Measurements from ENCODE around the gene RAPSN.

RAPSN gene

DNA sequence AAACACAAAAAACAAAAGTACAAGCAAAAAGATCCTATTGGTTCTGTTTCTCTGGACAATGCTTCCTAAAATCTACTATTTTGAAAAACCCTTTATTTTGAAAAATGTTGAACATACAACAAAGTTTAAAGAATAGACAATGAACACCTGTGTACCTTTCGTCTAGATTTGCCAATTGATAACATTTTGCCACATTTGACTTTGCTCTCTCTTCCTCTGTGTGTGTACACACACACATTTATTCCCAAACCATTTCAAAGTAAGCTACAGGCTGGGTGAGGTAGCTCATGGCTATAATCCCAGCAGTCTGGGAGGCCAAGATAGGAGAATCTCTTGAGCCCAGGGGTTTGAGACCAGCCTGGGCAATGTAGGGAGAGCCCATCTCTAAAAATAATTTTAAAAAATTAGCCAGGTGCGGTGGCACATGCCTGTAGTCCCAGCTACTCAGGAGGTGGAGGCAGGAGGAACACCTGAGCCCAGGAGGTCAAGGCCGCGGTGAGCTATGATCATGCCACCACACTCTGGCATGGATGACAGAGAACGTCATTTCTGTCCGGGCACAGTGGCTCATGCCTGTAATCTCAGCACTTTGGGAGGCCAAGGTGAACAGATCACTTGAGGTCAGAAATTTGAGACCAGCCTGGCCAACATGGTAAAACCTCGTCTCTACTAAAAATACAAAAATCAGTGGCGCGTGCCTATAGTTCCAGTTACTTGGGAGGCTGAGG is 17.4 kb downstream of the RAPSN start:
- no peak for DNase-seq

DNA sequence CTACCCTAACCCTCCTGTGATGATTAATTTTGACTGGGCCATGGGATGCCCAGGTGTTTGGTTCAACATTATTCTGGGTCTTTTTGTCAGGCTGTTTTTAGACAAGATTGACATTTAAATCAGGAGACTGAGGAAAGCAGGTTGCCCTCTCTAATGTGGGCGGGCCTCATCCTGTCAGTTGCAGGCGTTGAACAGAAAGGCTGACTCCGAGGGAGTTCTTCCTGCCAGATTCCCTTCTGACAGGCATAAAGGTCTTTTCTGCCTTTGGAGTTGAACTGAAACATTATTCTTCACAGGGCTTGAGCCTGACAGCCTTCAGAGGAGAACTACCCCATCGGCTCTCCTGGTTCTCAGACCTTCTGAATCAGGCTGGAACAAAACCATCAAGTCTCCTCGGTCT is 18.4 kb downstream of the RAPSN start:
- no peak for DNase-seq

DNA sequence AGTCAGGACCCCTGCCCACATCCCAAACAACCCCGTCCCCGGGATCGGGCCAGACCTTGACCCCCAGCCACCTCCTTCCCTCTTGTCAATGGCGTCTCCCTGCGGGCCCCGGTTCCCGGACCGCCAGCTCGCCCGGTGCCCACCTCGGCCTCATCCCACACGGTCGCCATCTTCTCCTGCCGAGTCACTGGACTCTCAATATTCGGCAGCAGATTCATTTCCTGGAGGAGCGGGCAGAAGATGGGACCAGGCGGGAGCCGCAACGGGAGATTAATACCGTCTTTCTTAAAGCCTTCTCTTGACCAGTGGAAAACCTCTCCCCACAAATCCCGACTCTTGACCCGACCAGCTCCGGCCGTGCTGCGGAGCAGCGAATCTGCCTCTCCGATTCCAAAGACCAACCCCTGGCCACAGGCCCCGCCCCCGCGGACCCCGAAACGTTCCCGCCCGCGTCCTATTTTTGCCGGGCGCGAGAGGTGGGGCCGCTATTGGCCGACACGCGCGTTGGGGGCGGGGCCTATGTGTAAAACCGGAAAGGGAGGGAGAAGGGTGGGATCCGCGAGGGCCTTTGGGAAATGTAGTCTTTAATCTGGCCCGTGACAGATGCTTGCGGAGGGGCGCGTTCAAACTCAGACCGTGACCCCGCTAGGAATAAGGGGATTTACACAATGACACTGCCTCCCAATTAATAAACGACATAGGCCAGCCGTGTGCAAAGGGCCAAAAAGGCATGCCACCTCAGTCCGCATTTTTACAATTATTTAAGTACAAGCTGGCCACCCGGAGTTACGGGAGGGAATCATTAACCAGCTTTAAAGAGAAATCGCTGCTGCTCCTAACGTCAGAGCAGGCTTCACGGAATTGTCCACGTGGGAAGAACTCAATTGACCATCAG is 22.6 kb downstream of the RAPSN start, which contains the start of gene PSMC3:
PSMC3 (minus strand) TSS at position 378 of the 895 bp plus-strand sequence; CDS start at position 218, 160 bp downstream.
- peak; percentile 31 for DNase-seq

DNA sequence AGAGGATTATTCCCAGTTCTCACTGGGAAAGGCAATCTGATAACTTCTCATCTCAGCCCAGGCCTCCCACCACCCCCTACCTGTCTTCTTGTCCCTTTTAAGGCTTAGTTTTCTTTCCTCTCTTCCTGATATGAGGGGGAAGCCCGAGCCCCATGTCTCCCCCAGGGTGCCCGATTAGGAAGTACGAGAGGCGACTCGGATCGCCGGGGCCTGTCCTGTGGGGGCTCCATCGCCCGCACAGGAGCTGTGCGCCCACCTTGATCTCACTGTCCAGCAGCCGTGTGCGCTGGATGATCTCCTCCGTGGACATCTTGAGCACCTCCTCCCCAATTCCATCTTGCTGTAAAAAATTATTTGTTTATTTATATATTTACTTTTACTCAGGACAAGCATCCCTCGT is 23.3 kb downstream of the RAPSN start:
- no peak for DNase-seq

DNA sequence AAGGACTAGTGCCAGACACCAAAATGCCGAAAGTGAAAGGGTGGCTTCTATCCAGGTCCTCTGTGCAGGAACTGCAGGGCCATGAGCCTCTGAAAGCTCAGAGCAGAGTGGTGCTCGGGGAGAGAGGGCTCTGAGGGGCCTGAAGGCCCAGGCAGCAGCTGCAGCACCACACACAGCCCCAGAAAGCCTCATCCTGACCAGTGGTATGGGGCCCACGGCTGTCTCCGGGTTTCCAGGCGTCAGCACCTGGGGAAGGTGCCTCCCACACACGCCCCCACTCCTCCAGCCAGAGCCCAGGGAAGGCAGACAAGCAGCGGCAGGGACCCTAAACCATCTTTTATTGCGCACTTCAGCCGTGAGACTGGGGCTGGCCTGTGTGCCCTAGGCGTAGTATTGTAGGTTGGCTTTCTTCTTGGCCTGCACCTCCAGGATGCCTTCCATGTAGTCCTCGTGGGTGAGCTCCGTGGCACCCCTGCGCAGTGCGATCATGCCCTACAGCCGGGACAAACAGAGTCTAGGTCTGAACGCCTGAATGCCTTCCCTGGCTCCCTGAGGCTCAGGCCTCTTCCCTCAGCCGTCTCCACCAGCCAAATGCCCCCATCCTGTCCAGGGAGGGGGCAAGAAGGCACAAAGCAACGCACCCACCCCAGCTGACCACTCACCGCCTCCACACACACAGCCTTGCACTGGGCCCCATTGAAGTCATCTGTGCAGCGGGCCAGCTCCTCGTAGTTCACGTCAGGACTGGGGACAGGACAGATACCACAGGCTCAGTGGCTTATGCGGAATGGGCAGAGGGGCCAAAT is 30.3 kb downstream of the RAPSN start:
- DNase-seq = no peak

DNA sequence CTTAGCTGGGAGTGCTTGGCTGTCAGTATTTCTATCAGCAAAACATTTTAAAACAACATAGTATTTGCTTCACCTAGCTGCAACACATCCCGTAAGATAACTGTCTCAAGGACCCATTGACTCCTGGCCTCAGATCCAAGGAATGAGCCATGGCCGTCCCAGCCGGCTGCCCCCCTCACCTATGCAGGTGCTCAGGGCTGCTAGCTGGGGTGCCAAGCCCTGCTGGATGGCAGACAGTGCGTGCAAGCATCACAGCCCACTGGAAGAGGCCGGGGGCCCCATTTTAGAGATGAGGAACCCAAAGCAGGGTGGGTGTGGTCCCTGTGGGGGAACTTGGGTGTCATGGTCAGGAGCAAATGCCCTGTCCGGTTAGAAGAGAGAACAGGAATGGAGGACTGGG is 31.2 kb downstream of the RAPSN start:
- DNase-seq = no peak

DNA sequence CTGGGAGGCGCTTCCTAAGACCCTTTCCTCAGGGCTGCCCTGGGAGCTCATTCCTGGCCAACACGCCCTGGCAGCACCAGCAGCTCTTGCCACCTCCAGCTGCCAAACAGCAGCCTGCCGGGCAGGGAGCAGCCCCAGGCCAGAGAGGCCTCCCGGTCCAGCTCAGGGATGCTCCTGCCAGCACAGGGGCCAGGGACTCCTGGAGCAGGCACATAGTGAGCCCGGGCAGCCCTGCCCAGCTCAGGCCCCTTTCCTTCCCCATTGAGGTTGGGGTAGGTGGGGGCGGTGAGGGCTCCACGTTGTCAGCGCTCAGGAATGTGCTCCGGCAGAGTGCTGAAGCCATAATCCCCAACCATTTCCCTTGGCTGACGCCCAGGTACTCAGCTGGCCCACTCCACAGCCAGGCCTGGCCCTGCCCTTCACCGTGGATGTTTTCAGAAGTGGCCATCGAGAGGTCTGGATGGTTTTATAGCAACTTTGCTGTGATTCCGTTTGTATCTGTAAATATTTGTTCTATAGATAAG is 32.9 kb downstream of the RAPSN start:
- DNase-seq = no peak

DNA sequence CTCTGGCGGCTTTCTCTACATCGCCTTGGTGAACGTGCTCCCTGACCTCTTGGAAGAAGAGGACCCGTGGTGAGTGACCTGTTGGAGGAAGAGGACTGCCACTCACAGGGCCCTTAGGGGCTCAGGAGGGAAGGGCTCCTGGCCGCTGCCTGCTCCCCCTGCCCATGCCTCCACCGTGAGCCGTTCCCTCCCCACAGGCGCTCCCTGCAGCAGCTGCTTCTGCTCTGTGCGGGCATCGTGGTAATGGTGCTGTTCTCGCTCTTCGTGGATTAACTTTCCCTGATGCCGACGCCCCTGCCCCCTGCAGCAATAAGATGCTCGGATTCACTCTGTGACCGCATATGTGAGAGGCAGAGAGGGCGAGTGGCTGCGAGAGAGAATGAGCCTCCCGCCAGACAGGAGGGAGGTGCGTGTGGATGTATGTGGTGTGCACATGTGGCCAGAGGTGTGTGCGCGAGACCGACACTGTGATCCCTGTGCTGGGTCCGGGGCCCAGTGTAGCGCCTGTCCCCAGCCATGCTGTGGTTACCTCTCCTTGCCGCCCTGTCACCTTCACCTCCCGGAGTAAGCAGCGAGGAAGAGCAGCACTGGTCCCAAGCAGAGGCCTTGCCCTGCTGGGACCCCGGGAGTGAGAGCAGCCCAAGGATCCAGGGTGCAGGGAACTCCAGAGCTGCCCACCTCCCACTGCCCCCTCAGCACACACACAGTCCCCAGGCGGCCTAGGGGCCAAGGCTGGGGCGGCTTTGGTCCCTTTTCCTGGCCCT is 33.7 kb downstream of the RAPSN start:
- DNase-seq = no peak

DNA sequence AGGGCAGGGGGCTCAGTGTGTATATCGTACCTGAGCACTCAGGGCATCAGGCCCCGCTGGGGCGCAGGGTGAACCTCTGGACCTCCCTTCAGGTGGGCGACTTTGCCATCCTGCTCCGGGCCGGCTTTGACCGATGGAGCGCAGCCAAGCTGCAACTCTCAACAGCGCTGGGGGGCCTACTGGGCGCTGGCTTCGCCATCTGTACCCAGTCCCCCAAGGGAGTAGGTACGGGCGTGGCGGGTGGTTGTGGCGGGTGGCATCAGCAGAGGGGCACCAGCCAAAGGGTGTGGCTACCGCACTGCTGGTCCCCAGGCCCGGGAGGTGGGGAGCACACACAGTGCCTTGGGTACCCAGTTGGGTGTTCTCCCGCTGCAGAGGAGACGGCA is 34.3 kb downstream of the RAPSN start:
- DNase-seq = no peak

DNA sequence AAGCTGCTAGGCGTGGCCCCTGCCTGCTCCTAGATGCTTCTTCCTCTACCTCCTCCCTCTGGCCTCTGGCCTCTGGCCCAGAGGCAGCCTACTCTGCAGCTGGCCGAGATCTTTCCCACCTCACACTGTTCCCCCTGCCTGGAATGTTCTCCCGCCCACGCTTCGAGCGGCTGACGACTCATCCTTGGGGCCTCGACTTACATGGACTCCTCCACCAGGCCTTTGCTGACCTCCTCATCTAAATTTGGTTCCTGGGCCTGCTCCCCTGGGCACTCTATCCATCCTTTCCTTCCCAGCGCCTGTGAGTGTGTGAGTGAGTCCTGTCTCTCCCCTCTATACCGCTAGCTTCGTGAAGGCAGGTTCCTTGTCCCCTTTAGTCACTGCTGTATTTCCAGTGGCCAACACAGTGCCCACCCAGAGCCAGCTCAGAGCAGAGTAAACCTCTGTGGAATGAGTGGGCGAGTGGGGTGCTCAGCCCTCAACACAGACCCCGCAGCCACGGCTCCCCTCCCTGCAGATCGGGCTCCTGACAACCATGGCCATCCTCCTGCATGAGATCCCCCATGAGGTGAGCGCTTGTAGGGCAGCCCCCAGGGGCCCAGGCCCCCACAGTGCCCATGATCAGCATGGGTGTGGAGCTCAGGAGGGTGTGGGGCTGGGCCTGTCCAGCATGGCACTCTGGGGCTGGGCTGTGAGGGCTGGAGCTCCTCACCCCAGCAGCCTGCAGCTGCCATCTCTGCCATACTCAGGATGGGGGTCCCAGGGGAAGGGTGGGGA is 34.8 kb downstream of the RAPSN start:
- no peak for DNase-seq

DNA sequence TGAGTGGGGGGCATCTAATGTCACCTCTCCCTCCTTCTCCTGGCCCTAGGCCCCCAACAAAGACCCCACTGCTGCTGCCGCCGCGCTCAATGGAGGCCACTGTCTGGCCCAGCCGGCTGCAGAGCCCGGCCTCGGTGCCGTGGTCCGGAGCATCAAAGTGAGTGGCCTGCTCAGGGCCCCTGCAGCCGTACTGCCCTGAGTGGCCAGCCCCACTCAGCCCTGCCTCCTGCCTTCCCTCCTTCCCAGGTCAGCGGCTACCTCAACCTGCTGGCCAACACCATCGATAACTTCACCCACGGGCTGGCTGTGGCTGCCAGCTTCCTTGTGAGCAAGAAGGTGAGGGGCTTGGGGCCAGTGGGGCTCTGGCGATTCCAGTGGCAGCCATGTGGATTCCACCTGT is 35.6 kb downstream of the RAPSN start:
- DNase-seq = no peak

DNA sequence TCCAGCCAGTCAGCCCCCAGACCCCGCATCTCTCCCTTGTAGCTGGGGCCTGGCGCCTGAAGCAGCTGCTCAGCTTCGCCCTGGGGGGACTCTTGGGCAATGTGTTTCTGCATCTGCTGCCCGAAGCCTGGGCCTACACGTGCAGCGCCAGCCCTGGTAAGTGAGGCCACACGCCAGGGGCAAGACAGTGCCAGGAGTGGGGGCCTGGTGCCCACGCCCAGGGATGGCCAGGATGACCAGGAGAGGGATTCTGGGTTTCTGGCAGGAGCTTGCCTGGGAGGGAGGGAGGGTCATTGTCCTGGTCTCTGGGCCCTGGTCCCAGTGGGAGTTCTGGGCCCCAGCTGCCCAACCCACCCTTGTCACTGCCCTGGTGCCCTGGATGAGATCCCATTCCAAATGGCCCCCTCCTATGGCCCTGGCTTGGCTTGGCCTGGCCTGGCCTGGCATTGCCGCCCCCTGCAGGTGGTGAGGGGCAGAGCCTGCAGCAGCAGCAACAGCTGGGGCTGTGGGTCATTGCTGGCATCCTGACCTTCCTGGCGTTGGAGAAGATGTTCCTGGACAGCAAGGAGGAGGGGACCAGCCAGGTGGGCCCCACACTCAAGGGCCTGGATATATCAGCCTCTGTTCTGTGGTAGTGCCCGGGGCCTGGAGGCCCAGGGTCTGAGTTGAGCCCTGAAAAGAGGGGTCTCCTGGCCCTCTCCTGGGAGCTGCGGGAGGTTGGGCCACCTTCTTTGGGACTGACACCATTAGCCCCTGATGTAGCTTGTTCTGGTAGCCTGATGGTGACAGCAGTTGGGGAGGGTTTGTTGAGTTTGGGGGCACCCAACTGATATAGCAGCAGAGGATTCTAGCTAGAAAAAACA is 36.8 kb downstream of the RAPSN start:
- no peak for DNase-seq

DNA sequence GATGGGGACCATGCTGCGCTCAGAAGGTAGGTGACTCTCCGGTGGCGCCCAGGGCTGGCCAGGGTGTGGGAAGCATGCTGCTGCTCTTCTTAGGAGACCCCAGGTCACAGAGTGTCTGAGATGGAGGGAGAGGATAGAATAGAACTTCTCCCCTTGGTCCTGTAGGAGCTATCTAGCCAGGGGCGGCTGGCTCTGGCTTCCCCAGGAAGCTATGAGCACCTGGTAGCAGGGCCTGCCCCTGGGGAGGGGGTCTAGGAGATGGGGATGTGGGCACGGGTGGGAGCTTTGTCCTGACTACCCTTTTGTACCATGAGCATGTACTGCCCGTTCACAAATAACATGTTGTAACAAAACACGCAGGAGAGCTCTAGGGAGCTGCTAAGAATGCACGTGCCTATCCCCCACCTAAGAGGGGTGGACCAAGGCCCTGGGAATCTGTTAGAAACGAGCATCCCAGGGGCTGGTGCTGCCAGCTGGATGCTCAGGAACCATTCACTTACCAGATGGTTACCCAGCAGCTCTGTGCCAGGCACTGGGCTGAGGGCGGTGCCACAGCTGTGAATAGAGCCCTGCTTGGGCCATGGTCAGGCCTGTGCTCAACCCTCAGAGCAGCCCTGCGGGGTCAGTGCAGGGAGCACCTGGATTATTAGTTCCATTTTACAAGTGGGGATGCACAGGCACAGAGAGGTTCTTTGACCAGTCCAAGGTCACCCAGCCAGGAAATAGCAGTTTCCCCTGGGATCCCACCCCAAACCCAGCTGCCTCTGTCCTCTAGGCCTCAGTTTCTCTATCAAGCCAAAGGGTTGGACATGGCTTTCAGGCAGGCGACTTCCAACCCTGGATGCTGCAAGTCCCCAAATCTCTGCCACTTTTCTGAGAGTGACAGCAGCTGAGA is 38.3 kb downstream of the RAPSN start:
- DNase-seq = no peak

DNA sequence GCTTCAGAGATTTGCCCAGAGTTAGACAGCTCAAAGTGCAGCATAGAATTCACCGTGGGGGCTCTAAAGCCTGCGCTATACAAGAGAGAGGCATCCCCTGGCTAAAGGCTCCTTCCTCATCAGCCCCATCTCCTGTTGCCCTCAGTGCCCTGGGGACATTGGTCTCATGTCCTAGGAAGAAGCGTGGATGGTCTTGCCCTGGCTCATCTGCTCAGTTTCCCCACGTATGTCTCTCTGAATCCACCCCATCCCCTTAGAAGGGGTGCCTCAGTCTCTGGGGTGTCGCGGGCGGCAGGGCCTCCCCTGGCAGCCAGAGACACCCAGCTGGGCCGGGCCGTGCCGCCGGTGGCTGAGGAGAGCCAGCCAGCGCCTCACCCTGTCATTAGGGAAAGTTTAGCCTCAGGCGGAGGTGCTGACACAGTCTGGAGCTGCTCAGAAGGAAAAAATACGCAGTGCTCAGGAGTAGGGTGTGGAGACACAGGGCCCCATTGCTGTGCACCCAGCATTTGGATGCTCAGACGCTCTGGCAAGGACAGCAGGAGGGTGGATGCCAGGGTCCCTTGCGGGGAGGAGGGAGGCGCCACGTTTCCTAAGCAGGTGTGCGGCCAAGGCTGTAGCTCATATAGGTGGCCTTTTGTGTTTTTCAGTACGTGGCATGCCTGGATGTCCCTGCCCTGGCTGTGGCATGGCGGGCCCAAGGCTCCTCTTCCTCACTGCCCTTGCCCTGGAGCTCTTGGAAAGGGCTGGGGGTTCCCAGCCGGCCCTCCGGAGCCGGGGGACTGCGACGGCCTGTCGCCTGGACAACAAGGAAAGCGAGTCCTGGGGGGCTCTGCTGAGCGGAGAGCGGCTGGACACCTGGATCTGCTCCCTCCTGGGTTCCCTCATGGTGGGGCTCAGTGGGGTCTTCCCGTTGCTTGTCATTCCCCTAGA is 39.2 kb downstream of the RAPSN start:
- no peak for DNase-seq

DNA sequence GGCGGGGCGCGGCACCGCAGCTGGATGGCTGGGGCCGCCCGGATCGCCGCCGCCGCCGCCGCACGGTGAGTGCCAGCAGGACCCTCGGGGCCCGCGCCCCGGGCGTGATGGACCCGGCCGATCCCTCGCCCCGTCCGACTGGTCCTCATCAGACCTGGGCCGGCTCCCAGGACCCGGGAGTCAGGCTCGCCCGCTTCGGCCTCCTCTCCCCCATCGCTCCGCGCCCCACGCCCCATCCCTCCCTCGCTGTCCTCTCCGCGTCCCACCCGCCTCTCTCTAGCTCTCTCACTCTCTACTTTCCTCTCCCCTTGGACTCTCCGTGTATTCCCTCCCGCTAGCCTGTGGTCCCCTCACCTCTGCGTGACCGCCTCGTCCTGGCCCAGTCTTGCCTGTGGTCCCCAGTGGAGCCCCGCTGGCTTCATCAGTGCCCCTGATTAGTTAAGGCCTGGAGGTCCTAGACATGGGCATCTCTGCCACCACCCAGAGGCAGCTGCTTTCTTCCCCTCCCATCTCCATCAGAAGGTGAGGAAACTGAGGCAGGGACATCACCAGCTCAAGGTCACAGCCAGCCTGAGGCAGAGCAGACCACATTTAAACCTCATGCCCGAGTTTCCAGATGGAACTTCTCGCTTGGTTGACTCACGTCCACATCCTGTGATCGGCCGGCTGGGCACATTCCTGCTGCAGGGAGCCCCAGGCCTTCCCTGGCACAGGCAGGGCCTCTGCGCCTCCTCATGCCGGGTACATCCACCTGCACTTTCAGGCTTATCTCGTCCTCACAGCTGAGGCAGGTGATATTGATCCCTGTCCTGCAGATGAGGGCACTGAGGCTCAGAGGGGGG is 40.1 kb downstream of the RAPSN start:
- DNase-seq = no peak

DNA sequence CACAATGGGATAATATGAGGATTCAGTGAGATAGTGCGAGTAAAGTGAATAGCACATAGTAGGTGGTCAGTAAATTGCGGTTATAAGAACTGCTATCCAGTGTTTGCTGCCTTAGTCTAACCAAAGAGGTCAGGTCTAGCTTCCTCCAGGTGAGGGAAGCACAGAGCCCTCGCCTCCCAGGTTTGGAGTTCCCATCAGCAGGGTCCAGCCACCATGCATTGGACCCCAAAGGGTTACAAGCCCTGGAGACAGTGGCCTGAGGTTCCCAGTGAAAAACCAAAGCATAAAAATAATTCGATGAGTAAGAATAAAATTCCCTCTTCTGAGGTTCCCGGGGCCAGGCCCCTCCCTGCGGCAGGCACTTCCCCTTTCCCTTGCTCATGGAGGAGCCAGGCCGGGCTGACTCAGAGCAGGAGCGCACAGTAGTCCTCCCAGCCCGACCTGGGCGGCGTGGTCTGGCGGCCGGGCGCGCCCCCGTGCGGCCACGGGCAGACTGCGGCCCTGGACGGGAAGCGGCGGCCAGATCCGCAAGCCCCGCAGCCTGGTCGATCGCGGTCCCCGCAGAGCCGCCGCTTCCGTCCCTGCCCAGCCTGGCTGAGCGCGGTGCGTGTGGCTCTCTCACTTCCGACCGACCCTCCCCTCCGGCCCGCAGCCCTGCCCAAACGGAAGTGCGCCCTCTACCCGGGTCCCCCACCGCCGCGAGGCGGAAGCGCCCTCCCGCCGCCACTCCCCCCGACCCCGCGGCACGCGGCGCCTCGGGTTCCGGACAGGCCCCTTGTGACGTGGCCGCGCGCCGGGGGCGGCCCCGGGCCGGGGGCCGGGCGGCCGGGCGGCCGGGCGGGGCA is 41.0 kb downstream of the RAPSN start, which contains the start of gene SLC39A13:
SLC39A13 (plus strand) TSS at position 845 of the 845 bp plus-strand sequence. CDS start 1,505 bp downstream, outside the sequence.
- peak; percentile 30 for DNase-seq

Measured in NCI-H510A treated with DMSO at 0.1 percent for 48 hours (cell line).